Neural cell (in vitro differentiated cells): ENCODE results near the gene L2HGDH. TPM values are rescaled to one million over a fixed set of nuclear protein-coding genes. Genes with fewer than 3 reads are reported as not detected.

Experiments
- H2AFZ ChIP-seq: fragments of 200-600, 300-800 bp; sonication (generic), shearing (Covaris generic); 2 replicates; pipeline ENCODE4 v1.6.0; 2014; ENCODE audit warnings: low read depth, mild to moderate bottlenecking, antibody characterized with exemption, low read length, moderate library complexity
- H3F3A ChIP-seq: fragments of 200-600 bp; shearing (Covaris generic); 2 replicates; pipeline ENCODE4 v1.6.1; 2016; ENCODE audit warnings: mild to moderate bottlenecking, moderate library complexity, mixed read lengths, antibody characterized with exemption, low read length; ENCODE audit not compliant: insufficient read depth, poor library complexity, severe bottlenecking
- H3K27ac ChIP-seq: fragments of 200-600, 300-800 bp; sonication (generic), shearing (Covaris generic); 2 replicates; pipeline ENCODE4 v1.5.1; 2014; ENCODE audit warnings: mild to moderate bottlenecking, low read length, moderate library complexity
- H3K27me3 ChIP-seq: fragments of 300-800, 200-600 bp; sonication (generic), shearing (Covaris generic); 2 replicates; pipeline ENCODE4 v1.6.0; 2014; ENCODE audit warnings: mild to moderate bottlenecking, low read depth, low read length, moderate library complexity; ENCODE audit not compliant: insufficient read depth
- H3K36me3 ChIP-seq: fragments of 300-800, 200-600 bp; sonication (generic), shearing (Covaris generic); 2 replicates; pipeline ENCODE4 v1.5.1; 2014; ENCODE audit warnings: mild to moderate bottlenecking, antibody characterized with exemption, low read length, moderate library complexity; ENCODE audit not compliant: insufficient read depth
- H3K4me2 ChIP-seq: fragments of 300-800, 200-600 bp; sonication (generic), shearing (Covaris generic); 2 replicates; pipeline ENCODE4 v1.6.0; 2014; ENCODE audit warnings: mild to moderate bottlenecking, low read length
- H3K4me3 ChIP-seq: fragments of 300-800, 200-600 bp; sonication (generic), shearing (Covaris generic); 2 replicates; pipeline ENCODE4 v1.5.1; 2014; ENCODE audit warnings: mild to moderate bottlenecking, low read length, moderate library complexity
- H3K79me2 ChIP-seq: fragments of 200-600 bp; shearing (Covaris generic); replicated peaks from 2 replicates; pipeline ENCODE4 v1.6.0; 2014; ENCODE audit warnings: mild to moderate bottlenecking, low read length, moderate library complexity; ENCODE audit not compliant: insufficient read depth
- H3K9ac ChIP-seq: fragments of 300-800, 200-600 bp; sonication (generic), shearing (Covaris generic); 2 replicates; pipeline ENCODE4 v1.6.1; 2016; ENCODE audit warnings: mild to moderate bottlenecking, low read length, mixed read lengths
- H3K9me2 ChIP-seq: fragments of 200-600 bp; shearing (Covaris generic); 2 replicates; pipeline ENCODE4 v1.6.1; 2016; ENCODE audit warnings: mild to moderate bottlenecking, low read length, mixed read lengths; ENCODE audit not compliant: insufficient read depth
- H3K9me3 ChIP-seq: fragments of 200-600, 300-800 bp; sonication (generic), shearing (Covaris generic); 2 replicates; pipeline ENCODE4 v1.6.1; 2016; ENCODE audit warnings: mild to moderate bottlenecking, mixed run types, low read length, moderate library complexity, mixed read lengths
- H4K20me1 ChIP-seq: fragments of 200-600 bp; shearing (Covaris generic); 2 replicates; pipeline ENCODE4 v1.6.1; 2016; ENCODE audit warnings: mild to moderate bottlenecking, mixed run types; ENCODE audit not compliant: insufficient read depth
- EP300 ChIP-seq: fragments of 450-650 bp; conservative IDR thresholded peaks from 2 replicates; pipeline ENCODE4 v1.6.1; 2014; ENCODE audit warnings: antibody characterized with exemption, mild to moderate bottlenecking, moderate library complexity; ENCODE audit not compliant: poor library complexity, severe bottlenecking
- EZH2 ChIP-seq: fragments of 200-600, 300-800 bp; shearing (Covaris generic), sonication (generic); IDR thresholded peaks from 2 replicates; pipeline ENCODE4 v1.6.1; 2014; ENCODE audit warnings: antibody characterized with exemption, low read length, borderline replicate concordance, mild to moderate bottlenecking; ENCODE audit not compliant: insufficient read depth, poor library complexity, severe bottlenecking
- MXI1 ChIP-seq: fragments of 450-650 bp; conservative IDR thresholded peaks from 2 replicates; pipeline ENCODE4 v1.6.1; 2014; ENCODE audit warnings: antibody characterized with exemption, mild to moderate bottlenecking; ENCODE audit not compliant: poor library complexity, severe bottlenecking
- POLR2AphosphoS5 ChIP-seq: IDR thresholded peaks from 2 replicates; pipeline ENCODE4 v1.6.1; 2012
- RAD21 ChIP-seq: fragments of 450-650 bp; conservative IDR thresholded peaks from 2 replicates; pipeline ENCODE4 v1.6.1; 2014; ENCODE audit warnings: antibody characterized with exemption, mild to moderate bottlenecking, moderate library complexity
- SMC3 ChIP-seq: fragments of 450-650 bp; conservative IDR thresholded peaks from 2 replicates; pipeline ENCODE4 v1.6.1; 2014; ENCODE audit warnings: antibody characterized with exemption, mild to moderate bottlenecking, moderate library complexity; ENCODE audit not compliant: poor library complexity
- TAF1 ChIP-seq: IDR thresholded peaks from 2 replicates; pipeline ENCODE4 v1.6.1; 2012; ENCODE audit warnings: low read depth
- polyA plus RNA-seq: library from polyadenylated mRNA; depleted of rRNA; stranded (reverse); fragments of >200 nt; gene quantifications from 2 replicates; pipeline ENCODE4 v1.2.3, GENCODE V29; 2014
- TF ChIP-seq, protein P1 (sequence below): fragments of 450-650 bp; IDR thresholded peaks from 2 replicates; pipeline ENCODE4 v1.5.1; 2014; ENCODE audit warnings: antibody characterized with exemption, mild to moderate bottlenecking, moderate library complexity; ENCODE audit not compliant: poor library complexity, severe bottlenecking
- TF ChIP-seq, protein P2 (sequence below): IDR thresholded peaks from 2 replicates; pipeline ENCODE4 v1.6.1; 2012; ENCODE audit warnings: borderline replicate concordance

Gene L2HGDH
- polyA plus RNA-seq, 1 donor from 2014 or later, result 8.9 TPM

DNA sequence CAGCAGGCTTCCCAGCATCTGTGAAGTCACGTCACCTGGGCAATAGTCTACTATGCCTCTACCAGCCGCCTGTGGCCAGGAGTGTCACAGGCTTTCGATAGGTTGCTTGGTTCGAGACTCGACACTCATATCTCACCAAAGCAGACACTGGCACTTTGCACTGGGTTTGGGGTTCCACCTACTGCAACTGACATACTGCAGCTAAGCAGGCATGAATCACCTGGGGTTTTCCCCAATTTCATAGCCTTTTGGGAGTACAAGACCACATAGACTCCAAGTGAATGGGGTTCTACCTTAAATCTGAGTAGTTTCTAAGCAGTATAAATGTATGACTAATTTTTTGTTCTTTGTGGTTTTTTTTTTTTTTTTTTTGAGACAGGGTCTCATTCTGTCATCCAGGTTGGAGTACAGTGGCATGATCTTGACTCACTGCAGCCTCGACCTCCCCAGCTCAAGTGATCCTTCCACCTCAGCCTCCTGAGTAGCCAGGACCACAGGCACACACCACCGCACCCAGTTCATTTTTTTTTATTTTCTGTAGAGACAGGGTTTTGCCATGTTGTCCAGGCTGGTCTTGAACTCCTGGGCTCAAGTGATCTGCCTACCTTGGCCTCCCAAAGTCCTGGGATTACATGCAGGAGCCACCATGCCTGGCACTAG, 32.2 kb upstream of the L2HGDH start:
- no peak overlapping the region for H2AFZ ChIP-seq
- no peak overlapping the region for H3K4me2 ChIP-seq
- H3K79me2 ChIP-seq, result no peaks in the 10 kb centered on the region

DNA sequence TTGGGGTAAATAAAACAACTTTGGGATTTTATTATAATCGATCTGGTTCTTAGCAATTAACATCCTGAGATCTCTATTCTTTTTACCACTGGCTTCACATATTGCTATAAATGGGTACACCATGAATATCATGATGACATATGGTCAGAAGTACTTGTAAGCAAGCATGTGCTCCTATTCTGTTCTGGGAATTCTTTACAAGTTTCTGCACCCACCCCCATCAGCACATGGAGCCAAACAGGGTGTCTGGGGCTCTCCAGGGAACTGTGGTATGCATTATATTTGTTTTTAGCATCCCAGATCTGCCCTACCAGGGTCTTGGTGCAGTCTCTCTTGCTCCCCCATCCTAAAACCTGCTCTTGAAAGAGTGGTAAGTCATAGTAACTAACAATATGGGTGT, 31.4 kb upstream of the L2HGDH start:
- Histone ChIP-seq H3K27me3 (no peaks in the 10 kb centered on the region), H3K27ac (no peak overlapping the region), H4K20me1 (no peaks in the 10 kb centered on the region), H3K4me3 (no peak overlapping the region), H3K9me2 (no peaks in the 10 kb centered on the region), H3K9me3 (no peaks in the 10 kb centered on the region), H2AFZ (no peak overlapping the region), H3K36me3 (no peaks in the 10 kb centered on the region), H3K9ac (no peak overlapping the region), H3K79me2 (no peaks in the 10 kb centered on the region), H3F3A (no peaks in the 10 kb centered on the region), H3K4me2 (no peak overlapping the region)
- TF ChIP-seq TAF1 (no peak), MXI1 (no peak), SMC3 (no peak), RAD21 (no peak), EP300 (no peak), POLR2AphosphoS5 (no peak), EZH2 (no peak)
- TF ChIP-seq, protein P1, sequence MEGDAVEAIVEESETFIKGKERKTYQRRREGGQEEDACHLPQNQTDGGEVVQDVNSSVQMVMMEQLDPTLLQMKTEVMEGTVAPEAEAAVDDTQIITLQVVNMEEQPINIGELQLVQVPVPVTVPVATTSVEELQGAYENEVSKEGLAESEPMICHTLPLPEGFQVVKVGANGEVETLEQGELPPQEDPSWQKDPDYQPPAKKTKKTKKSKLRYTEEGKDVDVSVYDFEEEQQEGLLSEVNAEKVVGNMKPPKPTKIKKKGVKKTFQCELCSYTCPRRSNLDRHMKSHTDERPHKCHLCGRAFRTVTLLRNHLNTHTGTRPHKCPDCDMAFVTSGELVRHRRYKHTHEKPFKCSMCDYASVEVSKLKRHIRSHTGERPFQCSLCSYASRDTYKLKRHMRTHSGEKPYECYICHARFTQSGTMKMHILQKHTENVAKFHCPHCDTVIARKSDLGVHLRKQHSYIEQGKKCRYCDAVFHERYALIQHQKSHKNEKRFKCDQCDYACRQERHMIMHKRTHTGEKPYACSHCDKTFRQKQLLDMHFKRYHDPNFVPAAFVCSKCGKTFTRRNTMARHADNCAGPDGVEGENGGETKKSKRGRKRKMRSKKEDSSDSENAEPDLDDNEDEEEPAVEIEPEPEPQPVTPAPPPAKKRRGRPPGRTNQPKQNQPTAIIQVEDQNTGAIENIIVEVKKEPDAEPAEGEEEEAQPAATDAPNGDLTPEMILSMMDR, result no peak
- TF ChIP-seq, protein P2, sequence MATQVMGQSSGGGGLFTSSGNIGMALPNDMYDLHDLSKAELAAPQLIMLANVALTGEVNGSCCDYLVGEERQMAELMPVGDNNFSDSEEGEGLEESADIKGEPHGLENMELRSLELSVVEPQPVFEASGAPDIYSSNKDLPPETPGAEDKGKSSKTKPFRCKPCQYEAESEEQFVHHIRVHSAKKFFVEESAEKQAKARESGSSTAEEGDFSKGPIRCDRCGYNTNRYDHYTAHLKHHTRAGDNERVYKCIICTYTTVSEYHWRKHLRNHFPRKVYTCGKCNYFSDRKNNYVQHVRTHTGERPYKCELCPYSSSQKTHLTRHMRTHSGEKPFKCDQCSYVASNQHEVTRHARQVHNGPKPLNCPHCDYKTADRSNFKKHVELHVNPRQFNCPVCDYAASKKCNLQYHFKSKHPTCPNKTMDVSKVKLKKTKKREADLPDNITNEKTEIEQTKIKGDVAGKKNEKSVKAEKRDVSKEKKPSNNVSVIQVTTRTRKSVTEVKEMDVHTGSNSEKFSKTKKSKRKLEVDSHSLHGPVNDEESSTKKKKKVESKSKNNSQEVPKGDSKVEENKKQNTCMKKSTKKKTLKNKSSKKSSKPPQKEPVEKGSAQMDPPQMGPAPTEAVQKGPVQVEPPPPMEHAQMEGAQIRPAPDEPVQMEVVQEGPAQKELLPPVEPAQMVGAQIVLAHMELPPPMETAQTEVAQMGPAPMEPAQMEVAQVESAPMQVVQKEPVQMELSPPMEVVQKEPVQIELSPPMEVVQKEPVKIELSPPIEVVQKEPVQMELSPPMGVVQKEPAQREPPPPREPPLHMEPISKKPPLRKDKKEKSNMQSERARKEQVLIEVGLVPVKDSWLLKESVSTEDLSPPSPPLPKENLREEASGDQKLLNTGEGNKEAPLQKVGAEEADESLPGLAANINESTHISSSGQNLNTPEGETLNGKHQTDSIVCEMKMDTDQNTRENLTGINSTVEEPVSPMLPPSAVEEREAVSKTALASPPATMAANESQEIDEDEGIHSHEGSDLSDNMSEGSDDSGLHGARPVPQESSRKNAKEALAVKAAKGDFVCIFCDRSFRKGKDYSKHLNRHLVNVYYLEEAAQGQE, result no peak

More for the DNA sequence above, 32.2 kb upstream of the L2HGDH start:
- H3K9ac ChIP-seq, result no peak overlapping the region
- no peak overlapping the region for H3K4me3 ChIP-seq
- H3K9me2 ChIP-seq, result no peaks in the 10 kb centered on the region
- H3F3A ChIP-seq, result no peaks in the 10 kb centered on the region
- H4K20me1 ChIP-seq, result no peaks in the 10 kb centered on the region
- TF ChIP-seq POLR2AphosphoS5 (no peak), MXI1 (no peak), SMC3 (no peak), EZH2 (no peak), EP300 (no peak), RAD21 (no peak), TAF1 (no peak)
- TF ChIP-seq, protein P1, result no peak
- TF ChIP-seq, protein P2, result no peak
- H3K27ac ChIP-seq, result no peak overlapping the region
- H3K27me3 ChIP-seq, result no peaks in the 10 kb centered on the region
- no peaks in the 10 kb centered on the region for H3K36me3 ChIP-seq
- H3K9me3 ChIP-seq, result no peaks in the 10 kb centered on the region
